NCI-H345 (cell line): ENCODE data around the gene TTF2.
A peak's percentile ranks its signal among the peaks of the same experiment; 100 is the strongest.

Experiments used
- DNase-seq: peaks from one replicate; lab custom pipeline; 2025; lab: John Stamatoyannopoulos, UW

Gene TTF2

GRCh38 chr1:117046781-117047180 lies 13.3 kb upstream of the TTF2 start:
- DNase-seq: peak; percentile 54

- DNase-seq: no peak
These were observed 12.9 kb upstream of the TTF2 start for GRCh38 chr1:117047271-117047670.

DNA sequence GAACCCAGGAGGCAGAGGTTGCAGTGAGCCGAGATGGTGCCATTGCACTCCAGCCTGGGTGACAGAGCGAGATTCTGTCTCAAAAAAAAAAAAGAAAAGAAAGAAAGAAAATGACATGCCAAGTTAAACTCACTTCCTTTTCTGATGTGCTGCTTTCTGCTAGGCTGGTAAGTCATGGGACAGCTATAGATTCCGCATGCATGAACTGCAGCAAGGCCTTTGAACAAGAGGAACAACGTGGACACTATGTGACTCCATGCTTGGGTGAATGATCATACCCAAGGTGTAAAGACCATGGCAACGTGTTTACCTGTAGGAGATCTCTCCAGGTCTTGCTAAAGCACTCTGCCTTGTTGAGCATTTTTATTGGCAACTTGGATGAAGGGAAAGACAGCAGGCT lies 10.3 kb upstream of the TTF2 start:
- DNase-seq: no peak

DNA sequence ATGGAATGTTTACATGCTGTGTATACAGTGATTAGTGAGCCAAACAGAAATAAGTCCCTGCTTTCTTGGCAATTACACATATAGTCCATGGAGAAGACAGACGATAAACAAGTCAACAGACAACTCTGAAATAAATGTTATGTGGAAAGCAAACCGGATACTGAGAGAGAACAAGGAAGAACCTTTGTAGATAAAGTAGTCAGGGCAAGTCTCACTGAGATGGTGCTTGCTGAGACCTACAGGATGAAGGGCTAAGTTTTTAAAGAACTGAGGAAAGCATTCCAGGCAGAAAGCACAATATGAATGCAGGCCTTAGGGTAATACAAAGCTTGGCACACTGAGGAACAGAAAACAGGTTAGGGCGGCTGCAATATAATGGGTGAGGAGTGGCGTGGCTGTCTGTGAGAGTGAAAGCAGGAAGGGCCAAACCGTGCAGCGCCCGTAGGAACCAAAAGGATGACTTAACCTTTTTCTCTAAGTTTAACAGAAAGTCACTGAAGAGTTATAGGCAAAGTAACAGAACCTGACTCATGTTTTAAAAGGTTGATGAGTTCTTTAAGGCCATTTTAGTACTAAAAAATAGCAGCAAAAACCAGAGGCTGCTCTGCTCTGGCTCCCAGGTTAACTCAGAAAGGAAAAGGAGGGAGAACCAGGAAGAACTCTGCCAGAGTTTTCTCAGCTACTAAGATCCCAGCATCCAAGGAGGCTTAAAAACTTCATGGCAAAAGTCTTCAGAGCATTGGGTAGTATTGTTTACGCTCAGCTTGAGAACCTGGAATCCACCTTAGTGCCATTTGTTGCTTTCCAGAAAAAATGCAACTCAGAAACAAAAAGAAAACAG lies 8.7 kb upstream of the TTF2 start:
- DNase-seq: no peak

GRCh38 chr1:117054068-117054467 lies 6.1 kb upstream of the TTF2 start:
- no peak for DNase-seq

DNA sequence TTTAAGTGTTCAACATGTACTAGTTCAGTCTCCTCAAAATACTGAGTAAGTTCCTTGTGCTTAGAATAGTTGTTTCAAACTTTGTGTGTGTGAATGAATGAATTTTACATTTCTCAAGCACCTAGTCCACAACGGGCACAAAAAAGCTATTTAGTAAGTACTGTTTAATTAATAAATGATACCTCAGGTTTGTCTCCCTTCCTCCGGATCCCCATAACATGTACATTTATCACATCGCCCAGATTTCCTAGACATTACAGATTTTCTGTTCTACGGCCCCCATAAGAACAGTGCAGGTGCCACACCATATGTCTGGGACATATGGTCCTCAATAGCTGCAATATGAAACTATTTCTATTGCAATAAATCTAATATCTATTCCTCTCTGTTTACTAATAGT lies 1.3 kb upstream of the TTF2 start:
- no peak for DNase-seq

GRCh38 chr1:117059334-117059677 lies 820 bp upstream of the TTF2 start:
- peak; percentile 64 for DNase-seq

DNA sequence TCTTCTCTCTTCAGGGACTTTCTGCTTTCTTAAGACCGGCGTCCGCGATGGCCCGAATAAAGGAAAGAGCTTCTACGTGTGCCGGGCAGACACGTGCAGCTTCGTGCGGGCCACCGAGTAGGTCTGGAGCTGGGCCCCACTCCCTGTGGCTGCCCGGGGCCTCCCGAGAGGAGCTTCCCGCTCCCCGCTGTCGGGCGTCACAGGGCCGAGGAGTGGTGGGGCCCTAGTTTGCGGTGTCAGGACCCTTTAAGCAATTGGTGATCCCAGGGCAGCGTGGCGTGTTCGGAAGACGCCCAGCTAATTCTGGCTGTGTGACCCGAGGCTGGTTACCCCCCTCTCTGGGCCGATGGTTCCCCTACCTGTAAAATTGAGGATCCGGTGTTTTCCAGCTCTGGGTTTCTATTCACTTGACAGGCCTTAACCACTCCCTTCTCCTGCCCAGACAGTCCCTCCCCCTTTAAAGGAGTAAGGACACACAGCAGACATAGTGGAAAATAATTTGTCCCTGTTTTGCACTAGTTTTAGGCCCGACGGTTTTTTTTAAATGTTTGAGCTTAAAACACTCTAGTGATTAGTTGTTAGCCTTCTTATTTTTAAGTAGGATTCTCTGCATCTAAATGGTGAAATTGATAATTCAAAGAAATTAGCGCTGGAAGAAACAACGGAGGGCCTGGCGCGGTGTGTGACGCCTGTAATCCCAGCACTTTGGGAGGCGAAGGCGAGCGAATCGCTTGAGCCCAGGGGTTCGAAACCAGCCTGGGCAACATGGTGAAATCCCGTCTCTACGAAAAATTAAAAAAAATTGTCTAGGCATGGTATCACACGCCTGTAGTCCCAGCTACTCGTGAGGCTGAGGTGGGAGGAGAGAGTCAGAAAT lies 553 bp downstream of the TTF2 start:
- DNase-seq: peak; percentile 37

DNA sequence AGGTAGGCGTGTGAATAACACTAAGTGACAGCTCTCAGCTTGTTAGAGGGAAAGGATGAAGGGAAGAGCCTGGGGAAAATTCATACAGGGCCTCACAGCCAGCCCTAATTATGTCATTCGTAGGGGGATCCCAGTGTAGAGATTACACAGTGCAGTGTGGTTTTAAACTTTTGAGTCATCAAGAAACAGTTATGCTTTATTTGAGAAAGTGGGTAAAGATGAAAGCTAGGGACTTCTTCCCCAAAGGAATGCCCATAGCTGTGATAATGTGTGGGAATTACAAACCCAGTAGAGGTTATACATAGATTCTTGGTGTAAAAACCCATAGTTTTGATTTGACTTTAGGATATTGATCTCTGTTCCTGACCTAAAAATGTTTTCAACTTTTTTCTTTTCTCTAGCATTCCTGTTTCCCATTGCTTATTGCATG lies 1.9 kb downstream of the TTF2 start:
- DNase-seq: no peak

DNA sequence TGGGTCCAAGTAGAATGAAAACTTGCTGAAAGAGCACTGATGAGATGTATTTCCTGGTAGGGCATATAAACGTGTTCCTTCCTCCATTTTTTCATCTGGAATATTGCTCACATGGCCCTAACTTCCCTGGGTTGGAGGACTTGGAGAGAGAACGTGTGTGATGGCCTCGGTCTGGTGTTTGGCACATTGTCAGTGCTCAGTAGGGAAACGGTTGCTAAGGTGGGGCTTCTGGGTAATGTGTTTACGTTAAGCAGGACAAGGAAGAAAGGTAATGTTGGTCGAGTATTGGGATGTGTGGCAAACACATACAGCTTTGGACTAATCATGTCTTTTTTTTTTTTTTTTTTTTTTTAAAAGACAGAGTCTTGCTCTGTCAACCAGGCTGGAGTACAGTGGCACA lies 6.2 kb downstream of the TTF2 start:
- DNase-seq: no peak

- DNase-seq: peak; percentile 14
These were observed 7.6 kb downstream of the TTF2 start for GRCh38 chr1:117067533-117068370.

GRCh38 chr1:117068580-117068979 lies 8.5 kb downstream of the TTF2 start:
- no peak for DNase-seq

- DNase-seq: no peak
These were observed 9.2 kb downstream of the TTF2 start for GRCh38 chr1:117069220-117069844.

DNA sequence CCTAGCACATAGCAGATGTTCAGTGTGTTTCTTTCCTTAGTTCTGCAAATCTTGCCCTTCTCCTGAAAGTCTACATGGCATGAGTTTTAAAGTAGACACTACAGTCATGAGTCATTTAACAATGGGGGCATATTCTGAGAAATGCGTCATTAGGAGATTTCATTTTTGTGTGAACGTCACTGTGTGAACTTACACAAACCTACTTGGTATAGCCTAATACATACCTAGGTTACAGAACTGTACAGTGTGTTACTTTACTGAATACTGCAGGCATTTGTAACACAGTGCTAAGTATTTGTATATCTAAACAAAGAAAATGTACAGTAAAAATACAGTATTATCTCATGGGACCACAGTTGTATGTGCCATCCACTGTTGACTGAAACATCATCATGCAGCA lies 10.0 kb downstream of the TTF2 start:
- DNase-seq: no peak

GRCh38 chr1:117076648-117077047 lies 16.5 kb downstream of the TTF2 start:
- DNase-seq: no peak

DNA sequence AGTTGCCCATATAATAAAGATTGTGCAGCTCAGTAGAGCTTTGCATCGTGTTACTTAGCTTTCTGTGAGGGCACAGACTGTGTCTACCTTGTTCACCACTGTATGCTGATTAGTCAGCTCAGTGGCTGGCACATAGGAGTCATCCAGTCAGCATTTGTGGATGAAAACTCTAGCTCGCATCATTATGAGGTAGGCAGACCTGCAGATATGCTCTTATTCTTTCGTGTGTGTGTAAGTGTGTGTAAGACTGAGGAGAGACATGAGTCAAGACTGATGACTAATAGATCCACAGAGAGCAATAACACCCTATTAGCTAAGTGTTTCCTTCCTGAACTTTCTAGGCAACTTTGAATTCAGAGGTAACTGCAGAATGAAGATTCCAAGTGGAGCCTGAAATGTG lies 17.1 kb downstream of the TTF2 start:
- DNase-seq: no peak

GRCh38 chr1:117079737-117080136 lies 19.6 kb downstream of the TTF2 start:
- no peak for DNase-seq

DNA sequence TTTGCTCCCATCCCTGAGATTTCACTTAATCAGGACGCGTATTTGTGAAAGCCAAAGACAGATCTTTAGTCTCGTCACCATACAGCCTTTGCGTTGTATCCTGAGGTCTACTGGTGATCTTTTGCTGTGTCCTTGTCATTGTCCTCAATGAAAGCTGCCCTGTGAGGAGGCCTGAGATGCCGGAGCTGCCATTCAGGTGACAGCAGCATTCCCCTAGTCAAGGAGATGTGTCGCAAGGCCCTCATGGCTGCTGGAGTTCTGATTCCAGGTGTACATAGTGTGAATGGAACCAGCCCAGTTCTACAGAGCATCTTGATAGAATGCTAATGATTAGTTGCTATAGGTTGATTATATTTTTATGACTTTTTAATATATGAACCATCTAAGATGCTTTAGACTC lies 24.1 kb downstream of the TTF2 start:
- DNase-seq: no peak

DNA sequence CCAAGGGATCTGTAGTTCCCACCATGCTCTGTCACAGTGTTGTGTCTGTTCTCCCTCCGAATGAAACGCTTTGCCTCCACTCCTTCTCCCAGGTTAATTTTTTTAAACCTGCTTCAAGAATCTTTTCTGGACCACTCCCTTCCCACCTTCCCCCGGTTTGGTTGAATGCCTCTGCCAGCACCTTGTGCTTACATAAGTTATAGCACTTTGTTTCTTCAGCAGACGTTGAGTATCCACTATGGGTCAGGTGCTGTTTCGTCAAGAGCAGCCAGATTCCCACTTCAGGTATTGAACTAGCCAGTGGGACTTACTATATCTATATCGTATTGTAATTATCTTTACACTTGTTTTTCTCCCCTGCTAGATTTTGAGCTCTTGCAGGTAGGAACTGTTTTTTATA lies 27.6 kb downstream of the TTF2 start:
- no peak for DNase-seq

- no peak for DNase-seq
These were observed 29.9 kb downstream of the TTF2 start for GRCh38 chr1:117089996-117090395.

- DNase-seq: no peak
These were observed 32.5 kb downstream of the TTF2 start for GRCh38 chr1:117092594-117092993.

DNA sequence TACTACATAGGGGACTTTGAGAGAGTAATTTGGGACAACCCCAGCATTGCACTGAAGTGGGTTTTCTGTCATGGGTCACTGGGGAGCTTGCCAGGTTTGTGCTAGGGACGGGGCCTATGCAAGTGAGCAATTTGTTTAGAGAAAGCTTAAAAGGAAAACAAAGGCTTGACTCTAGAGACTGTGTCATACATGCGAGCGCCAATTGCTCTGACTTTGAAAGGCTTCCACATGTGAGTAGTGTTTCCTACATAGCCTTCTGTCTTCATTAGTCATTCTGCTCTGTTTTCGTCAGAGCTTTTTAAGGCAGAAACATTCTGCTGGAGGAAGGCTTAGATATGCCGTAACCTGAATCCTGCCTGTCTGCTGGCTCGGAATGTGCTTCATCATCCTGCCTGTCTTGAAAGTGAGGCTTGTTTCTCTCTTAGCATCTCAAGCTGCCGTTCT lies 33.0 kb downstream of the TTF2 start:
- no peak for DNase-seq
